ENCODE data around the gene GPS1.

GPS1 gene

GRCh38 chr17:82051776-82052637, at the start of gene GPS1, which contains the start of gene RFNG:
GPS1 (plus strand) TSS chr17:82051898; CDS start chr17:82051932, 34 bp downstream.
RFNG (minus strand) TSS chr17:82051811; CDS start chr17:82051766, 45 bp downstream.
- peak; percentile 80 to 83 for DNase-seq

DNA sequence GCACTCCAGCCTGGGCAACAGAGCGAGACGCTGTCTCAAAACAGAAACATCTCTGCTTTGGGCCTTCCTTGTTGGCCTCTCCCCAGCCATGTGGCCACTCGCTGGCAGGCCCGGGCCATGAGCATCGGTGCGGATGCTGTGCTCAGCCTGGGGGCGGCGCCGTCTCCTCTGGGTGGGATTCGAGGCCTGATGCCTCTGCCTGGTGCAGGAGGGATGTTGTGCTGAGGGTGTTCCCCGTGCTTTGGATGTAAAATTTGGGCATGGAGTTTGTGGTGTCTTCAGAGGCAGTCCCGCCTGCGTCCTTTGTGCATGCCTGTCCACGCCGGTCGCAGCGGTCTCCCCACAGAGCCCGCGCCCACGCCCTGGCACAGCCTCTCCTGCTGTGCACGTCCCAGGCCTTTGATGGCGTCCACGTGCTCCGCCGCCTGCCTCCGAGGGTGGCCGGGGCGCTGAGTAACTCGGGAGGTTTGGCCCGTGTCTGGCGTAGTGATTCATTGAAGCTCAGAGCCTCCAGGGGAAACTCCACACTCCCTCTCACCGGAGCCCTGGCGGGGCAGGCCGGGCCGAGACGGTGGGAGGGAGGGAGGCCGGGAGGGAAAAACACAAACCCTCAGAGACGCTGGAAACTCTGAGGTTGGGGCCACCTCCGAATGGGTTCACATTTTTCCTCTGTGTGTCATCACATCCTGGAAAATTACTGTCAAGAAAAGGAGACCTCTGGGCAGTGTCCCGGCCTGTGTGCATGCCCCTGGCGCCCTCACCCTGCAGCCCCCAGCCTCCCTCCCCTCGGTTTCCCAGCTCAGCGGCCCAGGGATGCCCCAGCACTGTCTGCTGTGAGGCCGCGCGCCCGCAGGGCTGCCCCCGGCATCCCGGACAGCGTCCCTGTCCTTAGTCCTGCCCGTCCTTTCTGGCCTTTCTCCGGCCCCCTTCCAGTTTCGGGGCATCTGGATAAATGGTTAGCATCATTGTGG, 48.0 kb upstream of the GPS1 start:
- DNase-seq = peak; percentile 32 to 33

DNA sequence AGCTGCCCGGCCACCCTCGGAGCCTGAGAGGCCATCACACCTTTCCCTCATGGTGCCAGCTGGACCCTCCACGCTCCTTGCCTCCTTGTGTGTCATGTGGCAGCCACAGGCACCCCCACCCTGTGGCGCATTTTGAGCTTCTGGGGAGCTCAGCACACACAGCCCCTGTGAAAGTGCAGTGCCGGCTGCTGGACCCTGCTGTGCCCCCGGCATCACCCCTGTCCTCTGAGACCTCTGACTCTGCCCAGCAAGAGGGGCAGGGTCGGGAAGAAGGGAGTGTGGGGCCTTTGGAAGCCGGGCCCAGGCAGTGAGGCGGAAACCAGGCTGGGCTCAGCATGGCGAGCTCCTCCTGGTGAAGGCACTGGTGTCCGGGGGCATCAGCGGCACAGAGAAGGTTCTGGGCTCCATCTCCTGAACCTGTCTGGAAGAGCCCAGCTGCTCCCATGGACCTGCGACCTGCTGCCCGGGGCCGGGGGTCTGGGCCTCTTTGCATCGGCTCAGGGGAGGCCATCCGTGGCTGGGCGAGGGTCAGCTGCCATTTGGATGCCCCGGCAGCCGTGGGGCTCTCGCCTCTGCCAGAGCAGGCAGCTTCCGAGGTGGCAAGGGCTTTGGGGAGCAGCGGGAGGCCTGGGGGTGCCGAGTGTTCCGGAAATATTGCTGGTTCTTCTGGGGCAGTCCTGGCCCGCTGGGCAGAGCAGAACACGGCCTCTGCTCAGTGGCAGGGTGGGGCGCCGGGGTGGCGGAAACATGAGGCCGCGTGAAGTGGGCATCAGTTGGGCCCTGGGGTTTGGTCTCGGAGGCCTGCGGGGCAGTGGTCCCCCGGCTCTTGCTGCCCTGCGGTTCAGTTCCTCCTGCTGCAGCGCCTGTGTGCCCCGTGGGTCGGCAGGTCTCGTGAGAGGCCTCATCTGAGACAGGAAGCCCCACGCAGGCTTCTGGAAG, 46.9 kb upstream of the GPS1 start:
- no peak for DNase-seq

DNA sequence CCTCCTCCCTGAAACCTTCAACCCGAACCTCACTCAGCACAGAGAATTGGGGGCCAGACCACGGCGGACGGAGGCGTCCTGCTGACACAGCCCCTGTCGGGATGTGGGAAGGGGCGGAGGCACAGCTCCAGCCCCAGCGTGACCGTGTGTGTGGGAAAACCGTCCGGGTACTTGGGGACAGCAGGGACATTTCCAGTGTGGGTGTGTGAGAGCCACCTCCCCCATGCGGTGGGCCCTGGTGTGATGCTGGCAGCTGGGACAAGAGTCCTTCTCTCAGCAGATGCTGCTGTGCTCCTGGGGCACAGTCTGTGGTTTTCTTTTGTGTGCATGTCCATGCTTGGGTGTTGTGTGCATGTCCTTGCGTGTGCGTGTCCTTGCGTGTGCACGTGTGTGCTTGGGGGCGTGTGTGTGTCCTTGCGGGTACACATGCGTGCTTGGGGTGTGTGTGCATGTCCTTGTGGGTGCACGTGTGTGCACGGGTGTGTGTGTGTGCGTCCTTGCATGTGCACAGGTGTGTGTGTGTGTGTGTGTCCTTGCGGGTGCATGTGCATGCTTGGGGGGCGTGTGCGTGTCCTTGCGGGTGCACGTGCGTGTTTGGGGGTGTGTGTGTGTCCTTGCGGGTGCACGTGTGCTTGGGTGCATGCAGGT, 45.9 kb upstream of the GPS1 start:
- DNase-seq = no peak

- DNase-seq = no peak
These were observed 45.0 kb upstream of the GPS1 start for GRCh38 chr17:82006468-82007227.

GRCh38 chr17:82007228-82007494, 44.5 kb upstream of the GPS1 start:
- DNase-seq = no peak

GRCh38 chr17:82007495-82008257, 44.0 kb upstream of the GPS1 start:
- no peak for DNase-seq

DNA sequence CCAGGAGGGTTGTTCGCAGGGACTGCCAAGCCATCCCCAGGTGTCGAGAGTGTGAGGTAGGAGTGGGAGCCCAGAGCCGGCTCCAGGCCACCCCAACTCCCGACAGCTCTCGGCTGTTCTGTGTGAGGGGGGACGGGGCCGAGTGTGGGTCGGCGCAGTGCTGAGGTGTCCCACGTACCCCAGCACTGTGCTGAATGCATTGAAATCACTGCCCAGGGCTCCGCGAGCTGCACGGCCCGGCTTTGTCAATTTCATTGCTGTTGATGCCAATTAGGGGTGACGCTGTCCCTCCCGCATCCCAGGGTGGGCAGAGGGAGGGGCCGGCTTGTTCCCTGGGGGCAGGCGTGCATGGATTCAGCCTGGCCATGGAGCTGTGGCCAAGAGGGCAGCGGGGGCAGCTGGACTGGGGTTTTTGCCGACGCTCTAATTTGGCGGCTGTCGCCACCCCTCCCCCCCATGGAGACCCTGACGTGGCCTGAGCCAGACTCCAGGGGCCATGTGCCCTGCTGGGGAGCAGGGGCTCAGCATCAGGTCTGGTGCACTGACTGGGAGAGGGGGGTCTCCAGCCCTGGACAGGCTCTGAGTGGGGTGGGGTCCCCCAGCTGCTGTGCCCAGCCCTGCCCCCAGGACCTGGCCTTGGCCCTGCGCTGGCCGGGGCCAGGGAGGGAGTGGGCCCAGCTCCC, 43.3 kb upstream of the GPS1 start:
- no peak for DNase-seq

- no peak for DNase-seq
These were observed 42.7 kb upstream of the GPS1 start for GRCh38 chr17:82008941-82009405.

DNA sequence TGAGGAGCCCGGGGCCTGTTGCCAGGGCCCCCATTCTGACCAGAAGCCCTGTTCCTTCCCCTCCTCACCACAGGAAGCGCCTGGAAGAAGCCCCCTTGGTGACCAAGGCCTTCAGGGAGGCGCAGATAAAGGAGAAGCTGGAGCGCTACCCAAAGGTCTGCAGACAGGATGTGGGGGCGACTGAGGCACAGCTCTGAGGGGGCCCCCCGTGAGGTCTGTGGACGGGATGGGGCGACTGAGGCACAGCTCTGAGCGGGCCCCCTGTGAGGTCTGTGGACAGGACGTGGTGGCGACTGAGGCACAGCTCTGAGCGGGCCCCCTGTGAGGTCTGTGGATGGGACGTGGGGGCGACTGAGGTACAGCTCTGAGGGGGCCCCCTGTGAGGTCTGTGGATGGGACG, 42.3 kb upstream of the GPS1 start:
- DNase-seq = no peak

GRCh38 chr17:82010575-82011525, 40.8 kb upstream of the GPS1 start:
- no peak for DNase-seq

GRCh38 chr17:82011617-82012187, 40.0 kb upstream of the GPS1 start:
- no peak for DNase-seq

- no peak for DNase-seq
These were observed 39.4 kb upstream of the GPS1 start for GRCh38 chr17:82012261-82012639.

GRCh38 chr17:82012640-82013295, 38.9 kb upstream of the GPS1 start:
- DNase-seq = no peak

- no peak for DNase-seq
These were observed 38.4 kb upstream of the GPS1 start for GRCh38 chr17:82013341-82013740.

GRCh38 chr17:82013772-82014321, 37.9 kb upstream of the GPS1 start:
- DNase-seq = no peak

DNA sequence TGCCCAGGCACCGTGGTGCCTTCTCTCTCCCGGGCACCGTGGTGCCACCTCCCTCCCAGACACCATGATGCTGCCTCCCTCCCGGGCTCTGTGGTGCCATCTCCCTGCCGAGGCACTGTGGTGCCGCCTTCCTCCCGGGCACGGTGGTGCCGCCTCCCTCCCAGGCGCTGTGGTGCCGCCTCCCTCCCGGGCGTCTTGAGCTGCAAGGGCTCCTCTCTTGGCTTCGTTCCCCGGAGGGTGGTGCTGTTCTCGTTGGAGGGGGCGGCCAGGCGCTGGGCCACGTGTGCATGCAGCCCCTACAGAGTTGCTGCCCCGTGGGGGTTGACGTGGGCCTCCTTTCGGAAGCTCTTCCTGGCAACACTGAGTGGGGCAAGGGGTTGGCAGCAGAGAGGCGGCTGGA, 37.3 kb upstream of the GPS1 start:
- DNase-seq = no peak

GRCh38 chr17:82014971-82015310, 36.8 kb upstream of the GPS1 start:
- DNase-seq = no peak
